Mesendoderm (in vitro differentiated cells): ENCODE data around the gene ABCA2.

Experiments used
- DNase-seq: peaks from one replicate; pipeline ENCODE4 v3.0.0; 2013
- H2AK5ac ChIP-seq: 2 replicates; pipeline ENCODE4 v1.6.1; 2013; ENCODE audit warnings: low read length, inconsistent platforms
- H2BK120ac ChIP-seq: 2 replicates; pipeline ENCODE4 v1.6.1; 2013; ENCODE audit warnings: low read depth, mild to moderate bottlenecking, low read length, moderate library complexity, mixed read lengths
- H2BK15ac ChIP-seq: replicated peaks from 2 replicates; pipeline ENCODE4 v1.6.1; 2013; ENCODE audit warnings: low read depth, mild to moderate bottlenecking, moderate library complexity
- H2BK5ac ChIP-seq: 2 replicates; pipeline ENCODE4 v1.6.1; 2013; ENCODE audit warnings: low read length, inconsistent platforms
- H3K18ac ChIP-seq: 2 replicates; pipeline ENCODE4 v1.6.1; 2013; ENCODE audit warnings: mild to moderate bottlenecking, low read length, mixed read lengths
- H3K23ac ChIP-seq: one replicate; pipeline ENCODE4 v1.6.1; 2013; ENCODE audit warnings: low read length
- H3K27ac ChIP-seq: 2 replicates; pipeline ENCODE4 v1.5.1; 2013; ENCODE audit warnings: low read depth, mild to moderate bottlenecking, inconsistent platforms, low read length, moderate library complexity
- H3K27me3 ChIP-seq: 2 replicates; pipeline ENCODE4 v1.6.1; 2013; ENCODE audit warnings: low read length, control low read depth, mild to moderate bottlenecking, inconsistent platforms; ENCODE audit not compliant: insufficient read depth, poor library complexity
- H3K36me3 ChIP-seq: 2 replicates; pipeline ENCODE4 v1.6.1; 2013; ENCODE audit warnings: low read length, inconsistent platforms; ENCODE audit not compliant: control insufficient read depth, insufficient read depth
- H3K4ac ChIP-seq: one replicate; pipeline ENCODE4 v1.6.1; 2013; ENCODE audit warnings: low read depth, mild to moderate bottlenecking, low read length, moderate library complexity
- H3K4me1 ChIP-seq: 2 replicates; pipeline ENCODE4 v1.6.1; 2013; ENCODE audit warnings: low read depth, low read length, inconsistent platforms; ENCODE audit not compliant: control insufficient read depth
- H3K4me2 ChIP-seq: 2 replicates; pipeline ENCODE4 v1.6.1; 2013; ENCODE audit warnings: low read length
- H3K4me3 ChIP-seq: 2 replicates; pipeline ENCODE4 v1.5.1; 2013; ENCODE audit warnings: mild to moderate bottlenecking, low read length
- H3K56ac ChIP-seq: one replicate; pipeline ENCODE4 v1.6.1; 2013; ENCODE audit warnings: low read length
- H3K79me1 ChIP-seq: 2 replicates; pipeline ENCODE4 v1.6.1; 2013; ENCODE audit warnings: low read length, inconsistent platforms
- H3K79me2 ChIP-seq: 2 replicates; pipeline ENCODE4 v1.6.1; 2013; ENCODE audit warnings: mild to moderate bottlenecking, low read length; ENCODE audit not compliant: control insufficient read depth, insufficient read depth
- H3K9ac ChIP-seq: 2 replicates; pipeline ENCODE4 v1.6.1; 2013; ENCODE audit warnings: low read length, inconsistent platforms
- H4K5ac ChIP-seq: one replicate; pipeline ENCODE4 v1.6.1; 2013; ENCODE audit warnings: low read length
- H4K8ac ChIP-seq: one replicate; pipeline ENCODE4 v1.6.1; 2013; ENCODE audit warnings: low read depth, mild to moderate bottlenecking, control low read depth, low read length, moderate library complexity
- WGBS: extraction: QIAGEN DNeasy Blood & Tissue Kit; methylation state at CpG from one replicate; pipeline ENCODE4 v1.1.7; 2013; ENCODE audit warnings: low lambda C conversion rate, missing lambda C conversion rate; ENCODE audit not compliant: insufficient coverage; ENCODE audit errors: extremely low coverage; 5-methylcytosine and 5-hydroxymethylcytosine counted together

The ABCA2 gene

GRCh38 chr9:136992819-136993369, 35.1 kb downstream of the ABCA2 start:
- no peaks in the 10 kb centered on the region for H3K79me2 ChIP-seq
- WGBS: no CpG with 5 or more reads among the region's 18 CpGs
- no peak overlapping the region for H4K8ac ChIP-seq
- H2BK120ac ChIP-seq: no peak overlapping the region
- H3K23ac ChIP-seq: peak overlapping the region; percentile 89
- no peak overlapping the region for H4K5ac ChIP-seq
- H3K4me2 ChIP-seq: peak overlapping the region; percentile 91
- H3K4me1 ChIP-seq: peaks cover 3% of the 10 kb centered on the region
- H3K4me3 ChIP-seq: peak overlapping the region; percentile 80
- peaks cover 4% of the 10 kb centered on the region for H3K79me1 ChIP-seq
- H2AK5ac ChIP-seq: no peak overlapping the region
- H3K36me3 ChIP-seq: no peaks in the 10 kb centered on the region
- no peak overlapping the region for H2BK15ac ChIP-seq
- no peaks in the 10 kb centered on the region for H3K27me3 ChIP-seq
- H3K18ac ChIP-seq: no peak overlapping the region
- no peak overlapping the region for H3K4ac ChIP-seq
- H3K27ac ChIP-seq: no peak overlapping the region
- H3K9ac ChIP-seq: peak overlapping the region; percentile 93
- no peak for DNase-seq
- peak overlapping the region; percentile 95 for H3K56ac ChIP-seq
- H2BK5ac ChIP-seq: no peak overlapping the region

GRCh38 chr9:136991993-136992818, 35.8 kb downstream of the ABCA2 start, which contains the start of gene PAXX:
PAXX (plus strand) TSS chr9:136992422; CDS start chr9:136992444, 22 bp downstream.
- H4K5ac ChIP-seq: no peak within 1 kb of the TSS
- no peaks in the 10 kb centered on the region for H3K36me3 ChIP-seq
- H3K79me2 ChIP-seq: no peaks in the 10 kb centered on the region
- no peak within 1 kb of the TSS for H2BK120ac ChIP-seq
- no peaks in the 10 kb centered on the region for H3K27me3 ChIP-seq
- peak within 1 kb of the TSS; percentile 80 for H3K4me3 ChIP-seq
- no peak within 1 kb of the TSS for H4K8ac ChIP-seq
- peak within 1 kb of the TSS; percentile 54 for H3K18ac ChIP-seq
- peak within 1 kb of the TSS; percentile 93 for H3K9ac ChIP-seq
- no CpG with 5 or more reads among the region's 92 CpGs for WGBS
- peaks cover 4% of the 10 kb centered on the region for H3K79me1 ChIP-seq
- peaks cover under 1% of the 10 kb centered on the region for H3K4me1 ChIP-seq
- no peak within 1 kb of the TSS for H2BK15ac ChIP-seq
- peak within 1 kb of the TSS; percentile 91 for H3K4me2 ChIP-seq
- no peak within 1 kb of the TSS for H3K27ac ChIP-seq
- no peak within 1 kb of the TSS for H2AK5ac ChIP-seq
- no peak within 1 kb of the TSS for H2BK5ac ChIP-seq
- peak; percentile 92 for DNase-seq
- peak within 1 kb of the TSS; percentile 95 for H3K56ac ChIP-seq
- peak within 1 kb of the TSS; percentile 89 for H3K23ac ChIP-seq
- H3K4ac ChIP-seq: peak within 1 kb of the TSS; percentile 74

DNA sequence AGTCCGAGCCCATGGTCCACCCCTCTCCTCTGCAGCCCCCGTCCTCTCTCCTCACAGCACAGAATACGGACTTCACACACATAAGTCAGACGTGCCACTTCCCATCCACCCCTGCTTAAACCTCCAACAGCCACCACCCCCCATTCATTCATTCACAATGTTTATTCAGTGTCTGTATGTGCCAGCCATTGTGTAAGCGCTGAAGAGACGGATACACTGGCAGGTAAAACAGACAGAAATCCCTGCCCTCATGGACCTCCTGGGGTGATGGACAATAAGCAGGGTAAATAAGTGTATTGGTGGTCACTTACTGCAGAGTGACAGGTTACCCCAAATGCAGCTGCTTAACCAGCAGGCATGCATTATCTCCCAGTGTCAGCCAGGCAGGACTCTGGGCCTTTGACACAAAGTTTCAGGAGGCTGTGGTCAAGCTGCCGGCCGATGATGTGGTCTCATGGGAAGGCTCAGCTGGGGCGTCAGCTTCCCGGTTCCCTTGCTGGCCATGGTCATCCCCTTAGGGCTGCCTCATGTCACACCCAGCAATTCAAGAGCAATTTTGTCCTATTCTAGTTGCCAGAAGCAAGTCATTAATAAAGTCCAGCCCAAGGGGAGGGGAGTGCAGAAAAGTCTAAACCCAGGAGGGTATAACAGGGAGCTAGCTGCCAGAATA, 37.7 kb downstream of the ABCA2 start:
- H3K27ac ChIP-seq: no peak overlapping the region
- no peak overlapping the region for H4K8ac ChIP-seq
- H3K36me3 ChIP-seq: no peaks in the 10 kb centered on the region
- no peak overlapping the region for H3K23ac ChIP-seq
- DNase-seq: no peak
- H2AK5ac ChIP-seq: no peak overlapping the region
- no peak overlapping the region for H3K4me3 ChIP-seq
- no peak overlapping the region for H3K56ac ChIP-seq
- no peak overlapping the region for H2BK120ac ChIP-seq
- no peak overlapping the region for H4K5ac ChIP-seq
- peaks cover 4% of the 10 kb centered on the region for H3K79me1 ChIP-seq
- no peaks in the 10 kb centered on the region for H3K4me1 ChIP-seq
- H3K4ac ChIP-seq: no peak overlapping the region
- no peak overlapping the region for H3K18ac ChIP-seq
- no peak overlapping the region for H2BK15ac ChIP-seq
- no peak overlapping the region for H3K9ac ChIP-seq
- peaks cover 3% of the 10 kb centered on the region for H3K27me3 ChIP-seq
- no CpG with 5 or more reads among the region's 10 CpGs for WGBS
- no peak overlapping the region for H3K4me2 ChIP-seq
- no peak overlapping the region for H2BK5ac ChIP-seq
- H3K79me2 ChIP-seq: no peaks in the 10 kb centered on the region

GRCh38 chr9:136988872-136989271, 39.2 kb downstream of the ABCA2 start:
- H3K9ac ChIP-seq: no peak overlapping the region
- no peak overlapping the region for H2BK5ac ChIP-seq
- no peak overlapping the region for H3K23ac ChIP-seq
- H4K5ac ChIP-seq: no peak overlapping the region
- DNase-seq: no peak
- no peaks in the 10 kb centered on the region for H3K36me3 ChIP-seq
- no peak overlapping the region for H2BK15ac ChIP-seq
- H3K27me3 ChIP-seq: peaks cover 8% of the 10 kb centered on the region
- H3K56ac ChIP-seq: no peak overlapping the region
- no peak overlapping the region for H3K4me3 ChIP-seq
- no peak overlapping the region for H3K27ac ChIP-seq
- H2AK5ac ChIP-seq: no peak overlapping the region
- no peak overlapping the region for H3K4ac ChIP-seq
- no CpG with 5 or more reads among the region's 4 CpGs for WGBS
- no peaks in the 10 kb centered on the region for H3K79me2 ChIP-seq
- H3K18ac ChIP-seq: no peak overlapping the region
- no peak overlapping the region for H4K8ac ChIP-seq
- H2BK120ac ChIP-seq: no peak overlapping the region
- peaks cover 4% of the 10 kb centered on the region for H3K79me1 ChIP-seq
- no peaks in the 10 kb centered on the region for H3K4me1 ChIP-seq
- no peak overlapping the region for H3K4me2 ChIP-seq

DNA sequence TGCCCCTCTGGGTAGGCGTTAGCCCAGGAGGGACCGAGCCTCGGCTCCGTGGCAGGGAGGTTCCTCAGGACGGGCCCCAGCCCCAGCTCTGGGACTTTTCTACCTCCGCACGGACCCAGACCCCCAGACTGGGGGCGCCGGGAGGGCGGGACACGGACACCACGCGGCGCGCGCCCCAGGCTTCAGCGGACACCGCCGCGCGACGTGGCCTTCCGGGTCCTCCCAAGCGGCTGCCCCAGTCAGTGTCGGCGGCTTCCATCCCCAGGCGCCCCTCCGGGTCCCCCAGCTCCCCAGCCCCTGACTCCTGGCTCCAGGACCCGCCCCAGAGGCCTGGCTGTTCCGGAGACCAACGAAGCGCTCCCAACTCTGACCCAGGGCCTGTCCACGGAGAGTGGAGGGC, 42.2 kb downstream of the ABCA2 start:
- H3K56ac ChIP-seq: no peak overlapping the region
- DNase-seq: no peak

More for the DNA sequence above, 42.2 kb downstream of the ABCA2 start:
- no peaks in the 10 kb centered on the region for H3K79me1 ChIP-seq
- no peak overlapping the region for H4K8ac ChIP-seq
- H3K79me2 ChIP-seq: no peaks in the 10 kb centered on the region
- H2AK5ac ChIP-seq: no peak overlapping the region
- H3K4me2 ChIP-seq: no peak overlapping the region
- H2BK120ac ChIP-seq: no peak overlapping the region
- H3K4me3 ChIP-seq: no peak overlapping the region
- no peaks in the 10 kb centered on the region for H3K4me1 ChIP-seq
- H3K27ac ChIP-seq: no peak overlapping the region
- no peaks in the 10 kb centered on the region for H3K36me3 ChIP-seq
- H3K27me3 ChIP-seq: peaks cover 8% of the 10 kb centered on the region
- H4K5ac ChIP-seq: no peak overlapping the region
- H2BK15ac ChIP-seq: no peak overlapping the region
- no CpG with 5 or more reads among the region's 33 CpGs for WGBS
- no peak overlapping the region for H3K9ac ChIP-seq
- H2BK5ac ChIP-seq: no peak overlapping the region
- no peak overlapping the region for H3K4ac ChIP-seq
- no peak overlapping the region for H3K23ac ChIP-seq
- H3K18ac ChIP-seq: no peak overlapping the region
